Ishikawa (cell line): Measurements from ENCODE around the gene EFHD2.

Experiments
- CEBPB ChIP-seq: IDR thresholded peaks from 2 replicates; pipeline ENCODE4 v1.6.1; 2012
- CREB1 ChIP-seq: IDR thresholded peaks from 2 replicates; pipeline ENCODE4 v1.6.1; 2012; ENCODE audit warnings: low read depth
- EGR1 ChIP-seq: IDR thresholded peaks from 2 replicates; pipeline ENCODE4 v1.6.1; 2012
- EP300 ChIP-seq: IDR thresholded peaks from 2 replicates; pipeline ENCODE4 v1.6.1; 2012; ENCODE audit warnings: borderline replicate concordance
- FOXM1 ChIP-seq: IDR thresholded peaks from 2 replicates; pipeline ENCODE4 v1.6.1; 2012; ENCODE audit warnings: low read depth, borderline replicate concordance
- MAX ChIP-seq: IDR thresholded peaks from 2 replicates; pipeline ENCODE4 v1.6.1; 2012
- NFIC ChIP-seq: IDR thresholded peaks from 2 replicates; pipeline ENCODE4 v1.6.1; 2012
- RAD21 ChIP-seq: IDR thresholded peaks from 2 replicates; pipeline ENCODE4 v1.6.1; 2012; ENCODE audit warnings: low read depth
- TAF1 ChIP-seq: IDR thresholded peaks from 2 replicates; pipeline ENCODE4 v1.6.1; 2012; ENCODE audit warnings: low read depth, mild to moderate bottlenecking
- TCF12 ChIP-seq: IDR thresholded peaks from 2 replicates; pipeline ENCODE4 v1.6.1; 2012; ENCODE audit warnings: low read depth
- TEAD4 ChIP-seq: IDR thresholded peaks from 2 replicates; pipeline ENCODE4 v1.6.1; 2012
- USF1 ChIP-seq: IDR thresholded peaks from 2 replicates; pipeline ENCODE4 v1.6.1; 2012
- YY1 ChIP-seq: IDR thresholded peaks from 2 replicates; pipeline ENCODE4 v1.6.1; 2012; ENCODE audit warnings: low read depth
- ZBTB7A ChIP-seq: IDR thresholded peaks from 2 replicates; pipeline ENCODE4 v1.6.1; 2012; ENCODE audit warnings: low read depth
- TF ChIP-seq, protein P1 (sequence below): IDR thresholded peaks from 2 replicates; pipeline ENCODE4 v1.6.1; 2012; ENCODE audit warnings: low read depth, mild to moderate bottlenecking

The EFHD2 gene

DNA sequence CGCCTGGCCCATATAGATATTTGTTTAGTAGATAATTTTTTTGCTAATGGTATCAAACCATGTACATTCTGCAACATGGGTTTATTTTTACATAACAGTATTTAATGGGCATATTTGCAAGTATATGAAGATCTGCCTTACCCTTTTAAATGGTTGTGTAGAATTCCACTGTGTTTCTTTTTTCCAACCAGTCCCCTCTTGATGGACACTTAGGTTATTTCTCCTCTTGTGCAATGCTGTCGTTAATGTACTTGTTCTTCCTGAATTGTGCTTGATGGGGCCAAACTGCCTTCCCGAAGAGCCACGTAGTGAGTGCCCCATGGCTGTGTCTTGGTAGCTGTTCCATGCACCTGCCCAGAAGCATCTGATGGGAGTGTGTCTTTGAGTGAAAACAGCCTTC, 39.4 kb upstream of the EFHD2 start:
- TF ChIP-seq EGR1 (no peak), CEBPB (no peak), YY1 (no peak), TAF1 (no peak), MAX (no peak), TEAD4 (no peak), NFIC (no peak)

DNA sequence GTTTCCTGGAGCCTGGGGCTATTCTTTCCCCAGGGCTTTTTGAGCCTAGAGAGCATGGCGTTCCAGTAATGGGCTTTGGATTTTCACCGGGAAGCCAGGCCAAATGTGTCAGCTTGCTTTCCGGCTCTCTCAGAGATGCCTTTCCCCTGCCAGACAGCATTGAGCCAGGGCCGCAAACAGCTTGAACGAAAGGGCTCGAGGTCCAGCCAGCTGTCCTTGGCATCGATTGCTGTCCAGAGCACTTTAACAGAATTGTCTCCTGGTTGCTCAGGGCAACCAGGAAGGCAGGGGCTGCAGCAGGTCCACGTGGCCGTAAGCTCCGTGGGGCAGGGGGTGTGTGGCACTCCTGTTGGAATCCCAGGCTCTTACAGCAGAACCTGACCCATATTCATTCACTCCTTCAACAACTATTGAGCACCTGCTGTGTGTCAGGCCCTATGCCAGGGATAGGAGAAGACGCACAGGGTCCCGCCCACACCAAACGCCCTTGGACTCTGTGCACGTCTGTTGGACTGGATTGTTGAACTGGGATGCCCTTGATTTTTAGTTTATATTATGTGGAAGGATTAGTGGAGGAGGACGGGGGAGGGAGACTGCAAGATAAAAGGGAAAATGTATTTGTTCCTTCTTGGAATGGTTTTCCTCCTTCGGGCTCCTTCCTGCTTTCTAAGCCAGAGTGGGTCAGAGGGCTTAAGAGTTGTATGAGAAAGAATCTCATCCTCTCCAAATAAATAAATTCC, 38.7 kb upstream of the EFHD2 start:
- TF ChIP-seq TEAD4 (no peak), RAD21 (no peak), EGR1 (no peak), EP300 (no peak), MAX (no peak), CREB1 (no peak), TAF1 (no peak), TCF12 (no peak), NFIC (no peak), USF1 (no peak), YY1 (no peak), FOXM1 (no peak), CEBPB (no peak), ZBTB7A (no peak)
- TF ChIP-seq, protein P1, sequence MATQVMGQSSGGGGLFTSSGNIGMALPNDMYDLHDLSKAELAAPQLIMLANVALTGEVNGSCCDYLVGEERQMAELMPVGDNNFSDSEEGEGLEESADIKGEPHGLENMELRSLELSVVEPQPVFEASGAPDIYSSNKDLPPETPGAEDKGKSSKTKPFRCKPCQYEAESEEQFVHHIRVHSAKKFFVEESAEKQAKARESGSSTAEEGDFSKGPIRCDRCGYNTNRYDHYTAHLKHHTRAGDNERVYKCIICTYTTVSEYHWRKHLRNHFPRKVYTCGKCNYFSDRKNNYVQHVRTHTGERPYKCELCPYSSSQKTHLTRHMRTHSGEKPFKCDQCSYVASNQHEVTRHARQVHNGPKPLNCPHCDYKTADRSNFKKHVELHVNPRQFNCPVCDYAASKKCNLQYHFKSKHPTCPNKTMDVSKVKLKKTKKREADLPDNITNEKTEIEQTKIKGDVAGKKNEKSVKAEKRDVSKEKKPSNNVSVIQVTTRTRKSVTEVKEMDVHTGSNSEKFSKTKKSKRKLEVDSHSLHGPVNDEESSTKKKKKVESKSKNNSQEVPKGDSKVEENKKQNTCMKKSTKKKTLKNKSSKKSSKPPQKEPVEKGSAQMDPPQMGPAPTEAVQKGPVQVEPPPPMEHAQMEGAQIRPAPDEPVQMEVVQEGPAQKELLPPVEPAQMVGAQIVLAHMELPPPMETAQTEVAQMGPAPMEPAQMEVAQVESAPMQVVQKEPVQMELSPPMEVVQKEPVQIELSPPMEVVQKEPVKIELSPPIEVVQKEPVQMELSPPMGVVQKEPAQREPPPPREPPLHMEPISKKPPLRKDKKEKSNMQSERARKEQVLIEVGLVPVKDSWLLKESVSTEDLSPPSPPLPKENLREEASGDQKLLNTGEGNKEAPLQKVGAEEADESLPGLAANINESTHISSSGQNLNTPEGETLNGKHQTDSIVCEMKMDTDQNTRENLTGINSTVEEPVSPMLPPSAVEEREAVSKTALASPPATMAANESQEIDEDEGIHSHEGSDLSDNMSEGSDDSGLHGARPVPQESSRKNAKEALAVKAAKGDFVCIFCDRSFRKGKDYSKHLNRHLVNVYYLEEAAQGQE: no peak

GRCh38 chr1:15371610-15372545, 37.8 kb upstream of the EFHD2 start:
- no peak for TF ChIP-seq EGR1

GRCh38 chr1:15378729-15379128, 31.0 kb upstream of the EFHD2 start:
- TF ChIP-seq ZBTB7A: no peak
- no peak for TF ChIP-seq TEAD4
- TF ChIP-seq CEBPB: no peak
- no peak for TF ChIP-seq USF1

DNA sequence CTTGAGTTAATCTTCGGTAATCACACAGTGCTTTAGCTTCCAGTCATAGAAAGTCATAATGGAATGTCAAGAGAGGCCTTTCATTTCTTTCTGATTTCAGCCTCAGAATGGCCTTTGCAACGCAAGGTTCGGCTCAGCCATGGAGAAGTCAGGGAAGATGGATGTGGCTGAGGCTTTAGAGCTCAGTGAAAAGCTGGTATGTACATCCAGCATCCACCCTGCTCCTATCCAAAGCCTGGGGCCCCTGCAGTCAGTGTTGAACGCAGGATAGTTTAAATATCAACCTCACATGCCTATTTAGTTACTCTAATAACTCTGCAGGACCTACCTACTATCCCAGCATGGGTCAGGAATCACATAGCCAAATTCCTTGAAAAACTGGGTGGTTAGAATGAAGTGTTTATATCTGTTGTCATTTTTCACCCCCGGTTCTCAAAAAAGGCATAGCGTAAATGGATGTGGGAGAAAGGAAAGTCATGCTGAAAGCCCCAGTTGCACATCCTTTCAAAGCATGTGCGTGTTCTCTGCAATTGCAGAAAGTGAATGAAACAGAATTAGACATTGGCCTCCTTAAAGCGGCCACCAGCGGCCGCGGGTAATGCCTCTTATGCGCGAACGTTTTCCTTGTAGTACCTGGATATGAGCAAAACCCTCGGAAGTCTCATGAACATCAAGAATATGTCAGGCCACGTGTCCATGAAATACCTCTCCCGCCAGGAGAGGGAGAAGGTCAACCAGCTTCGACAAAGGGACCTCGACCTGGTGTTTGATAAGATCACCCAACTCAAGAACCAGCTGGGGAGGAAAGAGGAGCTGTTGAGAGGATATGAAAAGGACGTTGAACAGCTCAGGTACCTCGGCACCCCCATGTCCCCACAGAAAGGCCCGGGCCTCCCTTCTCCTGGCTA, 28.8 kb upstream of the EFHD2 start:
- TF ChIP-seq USF1: no peak
- TF ChIP-seq, protein P1: no peak
- TF ChIP-seq CREB1: no peak
- TF ChIP-seq CEBPB: no peak
- no peak for TF ChIP-seq ZBTB7A
- no peak for TF ChIP-seq RAD21
- no peak for TF ChIP-seq FOXM1
- TF ChIP-seq EP300: no peak
- no peak for TF ChIP-seq TAF1
- no peak for TF ChIP-seq MAX
- no peak for TF ChIP-seq TCF12
- TF ChIP-seq TEAD4: no peak
- TF ChIP-seq NFIC: no peak
- no peak for TF ChIP-seq EGR1
- TF ChIP-seq YY1: no peak
